Measurements from ENCODE around the gene MYO1E.

DNA sequence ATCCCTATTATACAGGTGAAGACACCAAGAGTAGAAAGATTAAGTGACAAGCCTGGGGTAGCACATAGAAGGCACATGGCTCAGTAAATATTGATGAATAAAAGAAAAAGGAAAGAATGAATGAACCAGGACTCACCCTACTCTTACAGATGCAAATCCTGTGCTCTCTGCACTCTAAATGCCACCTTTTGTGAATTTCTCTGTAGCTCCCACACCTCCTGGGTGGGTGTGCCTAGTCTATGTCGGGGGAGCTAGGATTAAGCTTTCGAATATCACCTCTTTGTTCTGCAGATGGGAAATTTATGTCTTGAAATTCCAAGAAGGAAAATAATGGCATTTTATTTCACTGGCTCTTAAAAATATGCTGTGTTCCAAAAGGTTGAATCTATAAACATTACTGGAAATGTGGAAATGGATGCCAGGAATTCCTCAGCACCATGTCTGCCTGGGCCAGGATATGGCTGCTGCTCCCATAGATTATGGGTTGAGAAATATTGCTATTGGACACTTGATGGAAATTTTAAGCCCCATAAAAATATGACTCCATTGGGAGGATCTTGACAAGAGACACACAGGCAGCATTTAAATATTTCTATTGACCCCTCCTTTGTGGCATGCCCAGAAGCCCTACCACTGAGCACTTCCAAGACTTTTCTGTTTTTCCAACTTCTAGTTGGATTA, 224.4 kb downstream of the MYO1E start:
- no peak for TF ChIP-seq CTCF (IDR thresholded peaks at IDR 0.05; ENCODE audit: insufficient read depth, low read length, poor library complexity, severe bottlenecking)
- no peak for TF ChIP-seq EZH2phosphoT487 (conservative IDR thresholded peaks at IDR 0.05; ENCODE audit: low read length)
